H1 (cell line): ENCODE results near the gene KCTD7. TPM values are rescaled to one million over a fixed set of nuclear protein-coding genes. Genes with fewer than 3 reads are reported as not detected.
"Not testable (repeated sequence)": the region's sequence is repeated elsewhere in the genome, so short reads cannot be mapped to it uniquely, and the experiment has no call there.

Source experiments
- CTCF ChIA-PET: fragments of 300-600 bp; sonication (Branson Sonifier 250); formaldehyde crosslinking; loops from one replicate; lab custom pipeline; 2021; ENCODE audit not compliant: partially characterized antibody; lab: Charles Lee
- POLR2A ChIA-PET: fragments of 300-600 bp; sonication (Branson Sonifier 250); formaldehyde crosslinking; loops from one replicate; lab custom pipeline; 2021; ENCODE audit warnings: inconsistent platforms; ENCODE audit not compliant: partially characterized antibody; lab: Charles Lee
- DNase-seq, 2 experiments: peaks; one replicate each; pipeline versions ENCODE4 v3.0.0 to v3.0.0-alpha.2; 2010 to 2022; ENCODE audit warnings: low spot score in 2 of 2, low read depth in 1 of 2, mixed read lengths in 1 of 2
- FAIRE-seq: peaks from 2 replicates; lab custom pipeline; 2011; peaks lifted over from hg19 to GRCh38; lab: Jason Lieb, UNC
- H2AFZ ChIP-seq: 2 replicates; pipeline ENCODE4 v1.8.1; 2012; ENCODE audit warnings: low read length, inconsistent platforms
- H2AK5ac ChIP-seq: 2 replicates; pipeline ENCODE4 v1.6.1; 2013; ENCODE audit warnings: low read depth, low read length
- H2BK120ac ChIP-seq: replicated peaks from 2 replicates; pipeline ENCODE3; 2013; ENCODE audit warnings: low read depth, low read length, inconsistent platforms
- H2BK12ac ChIP-seq: 2 replicates; pipeline ENCODE4 v1.6.1; 2013; ENCODE audit warnings: low read depth, low read length
- H2BK15ac ChIP-seq: 2 replicates; pipeline ENCODE4 v1.6.1; 2013; ENCODE audit warnings: low read length
- H2BK20ac ChIP-seq: 2 replicates; pipeline ENCODE4 v1.6.1; 2013; ENCODE audit warnings: low read length
- H2BK5ac ChIP-seq: 2 replicates; pipeline ENCODE4 v1.6.1; 2013; ENCODE audit warnings: low read depth, low read length
- H3K14ac ChIP-seq: 2 replicates; pipeline ENCODE4 v1.6.1; 2013; ENCODE audit warnings: inconsistent platforms; ENCODE audit not compliant: insufficient read length
- H3K18ac ChIP-seq: 2 replicates; pipeline ENCODE4 v1.6.1; 2013; ENCODE audit warnings: low read length; ENCODE audit errors: extremely low read depth
- H3K23ac ChIP-seq: 2 replicates; pipeline ENCODE4 v1.6.1; 2013; ENCODE audit warnings: inconsistent platforms; ENCODE audit not compliant: insufficient read length
- H3K23me2 ChIP-seq: 2 replicates; pipeline ENCODE4 v1.6.1; 2013; ENCODE audit warnings: low read depth, low read length
- H3K27ac ChIP-seq: 2 replicates; pipeline ENCODE4 v1.6.1; 2011; ENCODE audit warnings: low read depth, low read length, inconsistent platforms
- H3K27me3 ChIP-seq, 4 experiments: replicated peaks in 1 of 4; 1 replicate in 1 of 4; 2 replicates in 3 of 4; pipeline versions ENCODE4 v1.6.1 to v1.8.1; 2011 to 2013; ENCODE audit warnings: low read length in 3 of 4, mild to moderate bottlenecking in 3 of 4, inconsistent platforms in 2 of 4, mixed read lengths in 2 of 4, moderate library complexity in 1 of 4; ENCODE audit not compliant: control insufficient read depth in 3 of 4, insufficient read depth in 3 of 4; ENCODE audit errors: extremely low read depth in 1 of 4
- H3K36me3 ChIP-seq, 4 experiments: 2 replicates each; pipeline versions ENCODE4 v1.6.1 to v1.8.1; 2011 to 2013; ENCODE audit warnings: mild to moderate bottlenecking in 4 of 4, low read length in 3 of 4, moderate library complexity in 2 of 4, control low read depth in 1 of 4, inconsistent platforms in 1 of 4; ENCODE audit not compliant: insufficient read depth in 4 of 4, control insufficient read depth in 2 of 4
- H3K4ac ChIP-seq: replicated peaks from 2 replicates; pipeline ENCODE3; 2013; ENCODE audit warnings: low read length, low read depth, mixed read lengths, inconsistent platforms; ENCODE audit not compliant: insufficient read length
- H3K4me1 ChIP-seq, 4 experiments: replicated peaks in 1 of 4; 1 replicate in 1 of 4; 2 replicates in 3 of 4; pipeline versions ENCODE4 v1.6.1 to v1.8.1; 2011 to 2013; ENCODE audit warnings: low read length in 3 of 4, inconsistent platforms in 2 of 4, mixed read lengths in 1 of 4; ENCODE audit not compliant: insufficient read depth in 4 of 4, control insufficient read depth in 3 of 4
- H3K4me2 ChIP-seq, 2 experiments: 2 replicates each; pipeline versions ENCODE4 v1.6.1 to v1.8.1; 2011 to 2013; ENCODE audit warnings: low read depth in 2 of 2, low read length in 2 of 2, control low read depth in 1 of 2, inconsistent platforms in 1 of 2, mild to moderate bottlenecking in 1 of 2; ENCODE audit not compliant: insufficient read depth in 1 of 2
- H3K4me3 ChIP-seq, 4 experiments: fragments of 200-600, 300-600 bp in 1 of 4; sonication (generic), shearing (Covaris generic), sonication (Bioruptor Twin) in 1 of 4; 2 replicates each; pipeline versions ENCODE4 v1.5.1 to v1.8.1; 2011 to 2016; ENCODE audit warnings: low read length in 4 of 4, low read depth in 3 of 4, control low read depth in 2 of 4, inconsistent platforms in 2 of 4, mild to moderate bottlenecking in 2 of 4, mixed read lengths in 1 of 4, moderate library complexity in 1 of 4; ENCODE audit not compliant: insufficient read depth in 2 of 4; ENCODE audit errors: extremely low read depth in 1 of 4
- H3K56ac ChIP-seq: replicated peaks from 2 replicates; pipeline ENCODE3; 2013; ENCODE audit warnings: low read depth, mild to moderate bottlenecking, mixed read lengths, low read length, inconsistent platforms; ENCODE audit not compliant: insufficient read length
- H3K79me1 ChIP-seq: 2 replicates; pipeline ENCODE4 v1.6.1; 2013; ENCODE audit warnings: low read depth, low read length, control low read depth
- H3K79me2 ChIP-seq, 2 experiments: 2 replicates each; pipeline versions ENCODE4 v1.6.1 to v1.8.1; 2012 to 2013; ENCODE audit warnings: low read length in 2 of 2, mild to moderate bottlenecking in 2 of 2, inconsistent platforms in 1 of 2; ENCODE audit not compliant: insufficient read depth in 2 of 2, control insufficient read depth in 1 of 2
- H3K9ac ChIP-seq, 4 experiments: replicated peaks in 1 of 4; 1 replicate in 1 of 4; 2 replicates in 3 of 4; pipeline versions ENCODE4 v1.6.1 to v1.8.1; 2011 to 2013; ENCODE audit warnings: low read depth in 3 of 4, low read length in 3 of 4, control low read depth in 2 of 4, mild to moderate bottlenecking in 2 of 4, moderate library complexity in 2 of 4, inconsistent platforms in 1 of 4; ENCODE audit errors: extremely low read depth in 1 of 4
- H3K9me3 ChIP-seq, 2 experiments: 2 replicates each; pipeline versions ENCODE4 v1.6.1 to v1.8.1; 2012 to 2013; ENCODE audit warnings: mild to moderate bottlenecking in 2 of 2, moderate library complexity in 2 of 2, control low read depth in 1 of 2, inconsistent platforms in 1 of 2, low read depth in 1 of 2, low read length in 1 of 2, mixed read lengths in 1 of 2; ENCODE audit not compliant: insufficient read depth in 2 of 2
- H4K20me1 ChIP-seq, 2 experiments: replicated peaks in 1 of 2; 2 replicates each; pipeline versions ENCODE3 to v1.8.1; 2011 to 2013; ENCODE audit warnings: inconsistent platforms in 2 of 2, low read length in 2 of 2, mild to moderate bottlenecking in 1 of 2; ENCODE audit not compliant: insufficient read depth in 2 of 2, control insufficient read depth in 1 of 2
- H4K5ac ChIP-seq: 2 replicates; pipeline ENCODE4 v1.6.1; 2013; ENCODE audit warnings: low read length, low read depth, mixed read lengths, inconsistent platforms; ENCODE audit not compliant: insufficient read length
- H4K8ac ChIP-seq: 2 replicates; pipeline ENCODE4 v1.8.0; 2013; ENCODE audit warnings: mild to moderate bottlenecking, moderate library complexity, low read length, inconsistent platforms; ENCODE audit not compliant: insufficient read depth; ENCODE audit errors: extremely low read depth
- H4K91ac ChIP-seq: replicated peaks from 2 replicates; pipeline ENCODE3; 2013; ENCODE audit warnings: low read length, mixed read lengths, inconsistent platforms; ENCODE audit not compliant: insufficient read length
- WGBS, 2 experiments: shearing (Covaris generic) in 1 of 2; methylation state at CpG; one replicate each; pipeline versions ENCODE4 v1.1.6 to v1.1.7; 2013 to 2015; ENCODE audit warnings: low lambda C conversion rate in 2 of 2, mixed read lengths in 2 of 2, inconsistent platforms in 1 of 2, low coverage in 1 of 2, missing lambda C conversion rate in 1 of 2; ENCODE audit not compliant: insufficient replicate concordance in 2 of 2, insufficient coverage in 1 of 2, insufficient read length in 1 of 2; ENCODE audit errors: extremely low coverage in 1 of 2, missing lambda C conversion rate in 1 of 2; 5-methylcytosine and 5-hydroxymethylcytosine counted together
- polyA plus RNA-seq, 7 experiments: library from polyadenylated mRNA; depleted of rRNA in 3 of 7; stranded (reverse) in 5 of 7; unstranded in 2 of 7; fragments of >200 nt in 5 of 7; fragments of 200-250 nt in 2 of 7; gene quantifications; 1 replicate in 5 of 7; 2 replicates in 1 of 7; 4 replicates in 1 of 7; pipeline versions ENCODE4 v1.2.1 to v1.2.3, GENCODE V29; 2011 to 2013; ENCODE audit warnings: missing spikeins in 2 of 7, mixed read lengths in 2 of 7
- total RNA-seq: library from RNA; stranded (reverse); fragmentation: NEBNext Ultra II Directional; extraction: Animal tissue kit (Norgen Biotek cat#: 25700); gene quantifications from 2 replicates; pipeline ENCODE4 v1.2.1, GENCODE V29; 2021

KCTD7 gene
- total and polyA plus RNA-seq, 2 of the 8 experiments (the other 6 are each of a cell fraction or from before 2014, with no cell fraction given): 8.6 to 11.9 TPM

- CTCF ChIA-PET: interaction anchor here (1.5 to 1.7 kb wide), 2 partner anchors 18 to 31 kb away, joined by 4 to 6 read pairs; no protein-coding TSS in a partner anchor
- not testable (repeated sequence) for H2AK5ac ChIP-seq, H3K23ac ChIP-seq, DNase-seq, H2BK12ac ChIP-seq, H2BK5ac ChIP-seq, H2BK120ac ChIP-seq, H3K14ac ChIP-seq, H3K9ac ChIP-seq, H3K27me3 ChIP-seq, H4K8ac ChIP-seq, H2BK20ac ChIP-seq, H3K4ac ChIP-seq, H2BK15ac ChIP-seq, H3K56ac ChIP-seq, FAIRE-seq, H2AFZ ChIP-seq, H3K27ac ChIP-seq, H3K4me3 ChIP-seq, H3K4me1 ChIP-seq, H3K4me2 ChIP-seq, H3K36me3 ChIP-seq, H3K23me2 ChIP-seq, H4K91ac ChIP-seq, H4K5ac ChIP-seq, H3K9me3 ChIP-seq, H3K18ac ChIP-seq
- Histone ChIP-seq H3K79me1 (peaks cover 10% of the 10 kb centered on the region), H3K79me2 (peaks cover 28 to 79% of the 10 kb centered on the region in 2 experiments), H4K20me1 (peaks cover 6 to 11% of the 10 kb centered on the region in 2 experiments)
- POLR2A ChIA-PET: interaction anchor here (0.7 to 1.7 kb wide), 4 partner anchors 11 to 184 kb away, joined by 3 to 7 read pairs (median 6); no protein-coding TSS in a partner anchor
- 95% methylated on average over 5 of the region's 5 CpGs; no CpG with 5 or more reads in 1 of the 2 experiments for WGBS, 2 experiments
These were observed 39.7 kb upstream of the KCTD7 start for GRCh38 chr7:66588856-66589570.
